Gastroesophageal sphincter (tissue), 4 donors: ENCODE results near the gene GALNT5. TPM values are rescaled to one million over a fixed set of nuclear protein-coding genes. Genes with fewer than 3 reads are reported as not detected.

Source experiments
- total RNA-seq, 4 donors: library from RNA; depleted of rRNA; stranded (reverse); fragments of >200 nt; gene quantifications; one replicate each; pipeline ENCODE4 v1.1.0, GENCODE V29; 2016

The GALNT5 gene
- total RNA-seq, 4 donors from 2014 or later = under 0.01 to 0.89 (median 0.24) TPM

Other genes with a start within 250 kb of the GALNT5 start
- gene ERMN, start 68.1 kb downstream of the GALNT5 start, total RNA-seq = under 1 TPM in 1 of 4 donors, not detected in 3; 0.13 TPM
- 10 to 100 TPM in 1 of 4 donors, 1 to 10 TPM in 3; 1.6 to 10.6 (median 3.2) TPM for gene CYTIP, start 186.4 kb downstream of the GALNT5 start, total RNA-seq